Forelimb muscle (tissue), 1 donor: ENCODE results near the gene RPL31. TPM values are rescaled to one million over a fixed set of nuclear protein-coding genes. Genes with fewer than 3 reads are reported as not detected.

Source experiments
- DNase-seq: peaks from one replicate; pipeline ENCODE4 v3.0.0-alpha.2; 2013; ENCODE audit warnings: low read depth
- polyA plus RNA-seq: library from polyadenylated mRNA; unstranded; fragments of 120-200 nt; gene quantifications from one replicate; pipeline ENCODE4 v1.2.1, GENCODE V29; 2013; ENCODE audit not compliant: insufficient read length

Gene RPL31
- polyA plus RNA-seq, 1 donor: 3,948 TPM

DNA sequence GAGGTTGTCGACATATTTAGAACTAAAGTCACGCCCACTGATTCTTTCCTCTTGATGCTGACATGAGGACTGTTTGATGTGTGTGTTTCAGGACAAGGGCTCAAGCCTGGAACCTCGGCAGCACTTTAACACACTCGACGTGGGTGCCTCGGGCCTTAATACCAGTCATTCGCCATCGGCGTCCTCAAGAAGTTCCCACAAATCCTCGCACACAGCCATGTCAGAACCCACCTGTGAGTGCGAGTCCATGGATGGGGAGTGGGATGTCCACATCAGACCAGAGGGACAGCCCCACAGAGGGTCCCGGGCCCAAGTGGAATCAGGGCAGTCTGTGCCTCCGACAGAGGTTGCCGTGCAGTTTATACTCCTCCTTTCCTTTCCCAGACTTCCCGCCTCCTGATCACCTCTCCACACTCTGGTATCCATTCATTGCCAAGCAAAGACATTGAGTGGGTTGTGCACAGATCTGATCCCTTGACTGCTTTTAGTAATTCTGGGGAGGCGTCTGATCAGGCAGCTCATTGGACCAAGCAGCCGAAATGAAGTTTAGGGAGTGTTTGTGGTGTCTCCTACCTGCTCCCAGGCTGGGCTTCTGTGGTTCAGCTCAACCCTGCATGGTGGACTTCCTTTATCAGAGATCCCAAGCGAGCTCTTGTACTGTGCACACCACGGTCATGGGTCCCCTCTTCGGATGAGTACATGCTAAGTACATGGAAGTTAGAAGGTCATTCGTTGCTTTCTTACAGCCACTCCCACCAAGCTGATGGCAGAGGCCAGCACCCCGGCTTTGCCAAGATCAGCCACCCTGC, 27.2 kb upstream of the RPL31 start:
- no peak for DNase-seq

DNA sequence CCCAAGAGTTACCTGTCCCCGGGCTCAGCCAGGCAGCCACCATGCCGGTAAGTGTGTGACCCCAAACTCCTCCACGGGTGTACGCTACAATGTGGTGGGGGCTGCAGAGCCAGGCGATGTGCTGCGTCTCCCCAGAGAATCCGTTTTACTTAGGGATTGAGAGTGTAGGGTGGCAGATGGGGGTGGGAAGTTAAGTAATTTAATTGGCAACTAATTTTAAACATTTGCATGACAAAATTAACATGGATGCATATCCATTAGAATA, 26.6 kb upstream of the RPL31 start:
- no peak for DNase-seq

DNA sequence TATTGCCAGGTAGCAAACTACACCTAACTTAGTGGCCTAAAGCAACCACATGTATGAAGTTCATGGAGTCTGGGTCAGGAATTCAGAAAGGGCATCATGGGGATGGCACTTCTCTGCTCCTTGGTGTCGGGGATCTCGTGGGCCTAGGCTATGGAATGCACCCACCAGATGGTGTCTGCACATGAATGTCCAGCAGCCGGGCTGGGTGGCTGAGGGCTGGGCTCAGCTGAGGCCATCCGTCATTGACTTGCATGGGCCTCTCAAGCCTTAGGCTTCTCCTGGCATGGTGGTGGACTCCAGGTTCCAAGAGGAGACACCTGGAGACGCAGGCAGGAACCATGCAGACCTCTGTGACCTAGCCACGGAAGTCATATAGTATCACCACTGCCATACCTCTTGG, 26.0 kb upstream of the RPL31 start:
- no peak for DNase-seq

DNA sequence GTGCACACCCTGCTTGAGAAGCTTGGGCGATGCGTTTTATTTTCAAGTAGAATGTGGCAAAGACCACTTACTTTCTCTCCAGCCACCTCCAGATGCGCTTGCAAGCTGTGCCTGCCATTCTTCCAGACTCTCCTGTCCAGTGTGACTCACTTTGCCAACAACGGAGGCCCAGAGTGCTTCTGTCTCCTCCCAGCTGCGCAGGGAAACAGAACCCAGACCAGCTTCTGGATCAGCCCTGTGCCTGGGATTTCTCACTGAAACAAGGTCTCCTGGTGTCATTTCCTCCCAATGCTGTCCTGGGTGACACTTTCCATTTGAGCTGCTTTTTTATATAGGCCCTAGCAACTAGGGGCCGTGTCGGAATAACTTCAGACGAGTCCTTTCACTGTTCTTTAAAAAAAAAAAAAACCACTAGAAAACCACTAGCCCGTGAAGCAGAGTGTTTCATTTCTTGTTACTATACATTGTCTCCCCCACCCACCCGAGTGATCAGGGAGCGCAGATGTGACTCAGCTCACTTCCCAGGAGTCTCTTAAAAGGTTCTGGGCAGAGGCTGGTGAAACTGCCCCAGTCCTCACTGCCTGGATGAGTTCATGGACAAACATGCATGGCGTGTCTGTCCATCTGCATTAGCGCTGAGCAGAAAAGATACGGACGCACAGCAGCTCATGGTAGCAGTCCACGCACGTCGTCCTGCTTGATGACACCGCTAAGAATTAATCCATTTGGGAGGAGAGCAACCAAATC, 25.3 kb upstream of the RPL31 start:
- no peak for DNase-seq

DNA sequence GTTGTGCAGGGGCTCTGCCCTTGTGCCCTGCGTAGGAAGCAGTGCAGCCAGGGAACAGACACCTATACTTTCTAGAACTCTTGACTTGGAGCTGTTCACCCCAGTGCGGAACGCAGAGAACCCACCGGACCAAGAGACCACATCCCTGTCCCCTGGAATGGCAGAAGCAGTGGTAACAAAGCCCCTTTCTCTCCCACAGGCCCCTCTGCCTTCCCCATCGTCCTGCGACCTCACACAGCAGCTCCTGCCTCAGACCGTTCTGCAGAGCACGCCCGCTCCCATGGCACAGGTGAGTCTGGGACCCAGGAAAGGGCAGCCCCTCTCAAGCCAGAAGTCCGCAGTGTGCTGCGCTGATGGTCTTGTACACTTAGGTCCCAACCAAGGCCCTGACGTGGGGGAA, 24.6 kb upstream of the RPL31 start:
- DNase-seq: no peak

DNA sequence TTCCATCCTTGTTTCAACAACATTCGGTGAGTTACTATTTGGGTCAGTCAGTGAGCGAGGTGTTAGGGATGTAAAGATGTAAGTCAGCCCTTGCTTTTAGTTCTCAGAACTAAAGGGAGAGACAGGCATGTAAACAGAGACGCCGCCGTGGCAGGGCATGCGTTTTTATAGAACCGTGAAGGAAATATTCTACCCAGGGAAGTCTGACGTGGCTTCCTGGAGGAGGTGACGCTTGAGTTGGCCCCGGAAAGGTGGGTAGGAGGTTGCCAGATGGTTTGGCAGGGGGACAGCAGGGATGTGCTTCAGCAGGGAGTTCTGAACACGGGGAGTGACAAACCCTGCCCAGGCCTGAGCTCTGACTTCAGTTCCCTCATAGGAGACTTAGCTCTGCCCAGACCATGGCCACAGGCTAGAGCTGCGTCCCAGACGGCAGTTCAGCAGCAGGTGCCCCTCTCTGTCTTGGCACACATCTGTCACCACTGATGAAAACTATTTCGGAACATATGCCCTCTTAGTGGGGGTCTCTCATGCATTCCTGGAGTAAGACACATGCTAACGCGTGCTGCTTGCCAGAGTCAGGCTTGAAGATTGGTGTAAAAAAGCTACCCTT, 23.4 kb upstream of the RPL31 start:
- DNase-seq: no peak

DNA sequence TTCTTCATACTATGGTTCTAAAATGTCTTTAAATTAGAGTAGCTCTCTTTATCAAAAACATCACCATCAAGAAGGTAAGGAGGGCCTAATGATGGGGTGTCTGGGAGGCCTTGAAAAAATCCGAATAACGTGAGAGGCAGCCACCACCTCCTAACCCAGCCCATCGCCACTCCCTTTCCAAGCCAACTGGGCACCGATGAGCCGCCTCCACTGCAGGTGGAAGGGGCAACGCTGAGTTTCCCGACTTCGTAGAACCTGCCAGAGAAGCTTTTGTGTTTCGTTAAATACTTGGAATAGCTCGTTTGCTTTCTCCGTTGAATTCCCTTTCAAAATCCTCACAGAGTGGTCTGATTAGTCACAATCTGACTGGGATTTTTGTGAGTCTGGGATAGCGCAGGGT, 22.0 kb upstream of the RPL31 start:
- DNase-seq: no peak

DNA sequence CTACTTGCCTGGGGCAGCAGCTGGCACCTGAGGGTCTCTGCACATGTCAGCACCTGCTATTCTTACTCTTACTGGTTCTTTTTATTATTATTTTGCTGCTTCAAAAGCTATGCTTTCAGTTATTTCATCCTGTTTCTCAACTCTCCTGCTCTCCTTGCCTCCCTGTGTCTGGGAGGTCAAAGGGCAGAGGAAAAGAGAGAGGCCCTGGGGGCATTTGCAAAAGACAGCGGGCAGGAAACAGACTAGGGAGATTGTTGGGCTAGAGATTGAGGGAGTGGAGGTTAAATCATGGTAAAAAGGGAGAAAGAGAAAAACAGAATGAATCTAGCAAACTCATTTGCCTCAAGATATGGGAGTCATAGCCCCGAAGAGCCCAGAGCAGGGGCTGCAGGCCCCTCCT, 21.1 kb upstream of the RPL31 start:
- no peak for DNase-seq

GRCh38 chr2:100982431-100982861, 19.6 kb upstream of the RPL31 start:
- no peak for DNase-seq

GRCh38 chr2:100983201-100983600, 18.9 kb upstream of the RPL31 start:
- no peak for DNase-seq

- no peak for DNase-seq
These were observed 18.3 kb upstream of the RPL31 start for GRCh38 chr2:100983684-100984310.

DNA sequence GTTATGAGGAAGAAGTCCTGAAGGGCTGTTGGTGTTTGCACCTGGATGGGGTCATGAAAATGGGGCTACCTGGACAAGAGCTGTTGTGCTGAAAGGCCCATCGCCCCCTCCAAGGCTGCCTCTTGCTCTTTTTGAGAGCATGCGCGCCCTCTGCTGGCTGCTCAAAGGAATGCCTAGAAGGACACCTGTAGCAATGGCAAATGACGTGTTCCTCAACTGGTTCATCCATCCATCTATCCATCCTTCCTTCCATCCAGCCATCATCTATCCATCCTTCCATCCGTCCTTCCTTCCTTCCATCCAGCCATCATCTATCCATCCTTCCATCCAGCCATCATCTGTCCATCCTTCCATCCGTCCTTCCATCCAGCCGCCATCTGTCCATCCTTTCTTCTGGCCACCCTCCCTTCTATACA, 17.2 kb upstream of the RPL31 start:
- no peak for DNase-seq

GRCh38 chr2:100986157-100986556, 15.9 kb upstream of the RPL31 start:
- DNase-seq: no peak

DNA sequence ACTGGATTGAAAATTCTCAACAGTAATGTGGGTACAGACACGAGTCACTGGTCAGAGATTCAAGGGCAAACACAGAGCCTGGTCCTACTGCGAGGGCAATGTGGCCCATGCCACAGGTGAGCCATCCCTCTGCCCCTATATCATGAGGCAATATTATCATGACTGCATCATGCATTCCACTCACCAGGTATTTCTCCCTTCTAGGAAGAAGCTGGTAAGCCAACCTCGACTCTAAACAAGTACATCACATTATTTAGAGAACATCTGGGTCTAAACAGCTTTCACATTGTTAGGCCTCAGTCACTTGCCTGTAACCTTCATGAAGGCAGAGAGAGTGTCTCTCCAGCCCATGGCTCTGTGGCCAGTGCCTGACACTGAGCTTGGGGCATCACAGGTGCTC, 14.6 kb upstream of the RPL31 start:
- DNase-seq: no peak

DNA sequence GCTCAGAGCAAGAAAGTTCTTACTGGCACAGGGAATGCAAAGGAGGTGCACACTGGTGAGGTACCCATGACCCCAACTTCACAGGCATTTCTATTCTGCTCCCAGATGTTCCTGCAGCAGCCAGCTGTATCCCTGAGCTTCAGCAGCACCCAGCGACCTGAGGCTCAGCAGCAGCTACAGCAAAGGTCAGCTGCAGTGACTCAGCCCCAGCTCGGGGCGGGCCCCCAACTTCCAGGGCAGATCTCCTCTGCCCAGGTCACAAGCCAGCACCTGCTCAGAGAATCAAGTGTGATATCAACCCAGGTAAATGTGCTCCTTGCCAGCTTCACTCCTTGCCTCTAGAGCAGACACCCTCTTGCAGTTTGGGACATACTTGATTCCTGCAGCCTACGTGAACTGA, 14.1 kb upstream of the RPL31 start:
- no peak for DNase-seq

DNA sequence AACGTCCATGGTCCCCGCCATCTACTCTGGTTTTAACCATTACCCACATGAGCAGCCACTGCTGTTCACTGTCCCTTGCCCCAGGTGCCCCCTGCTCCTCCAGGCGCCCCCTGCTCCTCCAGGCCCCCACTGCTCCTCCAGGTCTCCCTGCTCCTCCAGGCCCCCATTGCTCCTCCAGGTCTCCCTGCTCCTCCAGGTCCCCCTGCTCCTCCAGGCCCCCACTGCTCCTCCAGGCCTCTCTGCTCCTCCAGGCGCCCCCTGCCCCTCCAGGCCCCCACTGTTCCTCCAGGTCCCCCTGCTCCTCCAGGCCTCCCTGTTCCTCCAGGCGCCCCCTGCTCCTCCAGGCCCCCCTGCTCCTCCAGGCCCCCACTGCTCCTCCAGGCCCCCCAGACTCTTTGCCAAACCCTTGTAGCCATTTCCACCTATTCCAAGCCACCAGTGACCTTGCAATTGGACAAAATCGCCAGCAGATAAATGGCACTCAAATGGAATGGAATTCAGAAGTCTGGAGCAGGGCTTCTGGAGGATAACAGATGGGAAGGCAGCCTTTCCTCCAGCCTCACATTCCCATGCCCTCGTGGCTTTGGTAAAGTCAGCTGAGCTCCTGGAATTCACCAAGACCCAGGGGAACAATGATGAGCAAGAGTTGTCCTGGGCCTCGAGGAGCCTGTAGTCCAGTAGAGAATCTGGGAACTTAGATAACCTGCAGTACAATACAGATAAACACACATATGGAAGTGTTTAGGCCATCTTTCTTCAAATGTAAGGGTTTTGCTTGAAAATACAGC, 13.3 kb upstream of the RPL31 start:
- no peak for DNase-seq

DNA sequence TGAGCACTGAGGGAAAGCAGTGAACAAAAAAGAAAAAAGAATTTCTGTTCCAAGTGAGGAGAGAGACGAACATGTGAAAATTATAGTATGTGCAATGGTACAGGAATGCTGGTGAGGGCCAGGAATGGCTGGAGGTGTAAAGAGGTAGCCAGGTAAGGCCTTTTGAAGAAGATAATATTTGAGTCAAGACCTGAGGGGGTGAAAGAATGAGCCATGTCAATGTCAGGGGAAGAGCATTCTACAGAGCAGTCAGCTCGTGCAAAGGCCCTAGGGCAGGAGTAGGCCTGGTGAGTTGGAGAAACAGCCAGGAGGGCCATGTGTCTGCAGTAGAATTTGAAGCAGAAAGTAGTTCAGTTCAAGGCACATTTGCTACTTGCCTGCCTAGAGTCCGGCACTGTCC, 12.4 kb upstream of the RPL31 start:
- DNase-seq: no peak

GRCh38 chr2:100990166-100990565, 11.9 kb upstream of the RPL31 start:
- DNase-seq: no peak

DNA sequence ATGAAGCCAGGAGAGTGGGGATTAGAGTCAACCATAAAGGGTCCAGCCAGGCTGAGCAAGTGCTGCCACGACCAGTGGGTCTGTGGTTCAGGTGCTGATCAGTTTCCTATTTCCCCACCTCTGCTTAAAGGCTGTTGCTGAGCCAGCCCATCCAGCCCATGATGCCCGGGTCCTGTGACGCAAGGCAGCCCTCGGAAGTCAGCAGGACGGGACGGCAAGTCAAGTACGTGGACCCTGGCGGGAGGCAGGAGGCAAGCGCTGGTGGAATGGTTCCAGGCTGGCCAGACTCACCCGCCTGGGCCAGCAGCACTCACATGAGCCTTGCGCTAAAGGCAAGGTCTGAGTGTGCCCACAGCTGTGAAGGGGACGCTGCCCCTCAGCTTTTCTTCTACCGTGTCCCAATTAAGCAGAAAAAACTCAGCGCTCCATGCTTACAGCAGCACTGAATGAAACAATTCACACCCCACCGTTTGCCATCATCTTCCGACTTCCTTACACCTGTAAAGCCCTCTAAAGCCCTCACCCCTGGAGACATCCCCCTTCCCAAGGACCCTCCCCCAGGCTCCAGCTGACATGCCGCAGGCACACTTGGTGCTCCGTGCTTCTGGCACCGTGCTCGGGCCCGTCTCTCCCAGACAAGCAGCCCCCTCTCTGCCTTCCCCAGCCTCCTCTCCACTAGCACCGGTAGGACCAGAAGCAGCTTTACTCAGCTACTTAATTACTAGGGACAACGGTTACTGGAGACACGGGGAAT, 11.3 kb upstream of the RPL31 start:
- no peak for DNase-seq

GRCh38 chr2:100991404-100991773, 10.7 kb upstream of the RPL31 start:
- no peak for DNase-seq

DNA sequence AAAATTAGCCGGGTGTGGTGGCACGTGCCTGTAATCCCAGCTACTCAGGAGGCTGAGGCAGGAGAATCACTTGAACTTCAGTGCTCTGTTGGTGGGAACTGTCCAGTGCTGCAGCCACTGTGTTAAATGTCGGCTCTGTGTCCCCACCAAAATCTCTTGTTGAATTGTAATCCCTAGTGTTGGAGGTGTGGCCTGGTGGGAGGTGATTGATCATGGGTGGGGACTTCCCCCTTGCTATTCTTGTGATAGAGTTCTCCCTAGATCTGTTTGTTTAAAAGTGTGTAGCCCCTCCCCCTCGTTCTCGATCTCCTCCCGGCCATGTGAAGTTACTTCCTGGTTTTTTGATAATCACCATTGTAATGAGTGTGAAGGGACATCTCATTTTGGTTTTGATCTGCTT, 9.8 kb upstream of the RPL31 start:
- DNase-seq: no peak
